ENCODE measurements around the gene FAM216A.
"Not testable (repeated sequence)": the region's sequence is repeated elsewhere in the genome, so short reads cannot be mapped to it uniquely, and the experiment has no call there.

The FAM216A gene

GRCh38 chr12:110498984-110499706 is 30.5 kb downstream of the FAM216A start:
- H3K4me3 ChIP-seq (ENCODE audit: extremely low read depth, insufficient read depth, low read length, poor library complexity, severe bottlenecking), result no peak overlapping the region
- H3K36me3 ChIP-seq (ENCODE audit: control insufficient read depth, insufficient read depth, low read length), result peaks cover 34% of the 10 kb centered on the region
- H3K9me3 ChIP-seq (ENCODE audit: control insufficient read depth, low read length), result peaks cover 7% of the 10 kb centered on the region
- H3K4me1 ChIP-seq (ENCODE audit: control insufficient read depth, insufficient read depth, low read length, poor library complexity, severe bottlenecking), result peaks cover 11% of the 10 kb centered on the region
- no CpG with 5 or more reads among the region's 4 CpGs for WGBS, 2 experiments (ENCODE audit: insufficient coverage in 2 of 2)
- no peak overlapping the region for H3K27ac ChIP-seq (ENCODE audit: low read depth, low read length, severe bottlenecking)

GRCh38 chr12:110501399-110501751 is 32.7 kb downstream of the FAM216A start:
- Histone ChIP-seq H3K9me3 (ENCODE audit: control insufficient read depth, low read length) (peaks cover 7% of the 10 kb centered on the region), H3K4me3 (ENCODE audit: extremely low read depth, insufficient read depth, low read length, poor library complexity, severe bottlenecking) (peak overlapping the region; percentile 89), H3K36me3 (ENCODE audit: control insufficient read depth, insufficient read depth, low read length) (peaks cover 15% of the 10 kb centered on the region), H3K4me1 (ENCODE audit: control insufficient read depth, insufficient read depth, low read length, poor library complexity, severe bottlenecking) (peaks cover 11% of the 10 kb centered on the region), H3K27ac (ENCODE audit: low read depth, low read length, severe bottlenecking) (peak overlapping the region; percentile 41)
- 0 to 1% methylated on average over 7 to 16 of the region's 17 CpGs for WGBS, 2 experiments (ENCODE audit: insufficient coverage in 2 of 2)

- Histone ChIP-seq H3K36me3 (ENCODE audit: control insufficient read depth, insufficient read depth, low read length) (peaks cover 15% of the 10 kb centered on the region), H3K4me1 (ENCODE audit: control insufficient read depth, insufficient read depth, low read length, poor library complexity, severe bottlenecking) (peaks cover 11% of the 10 kb centered on the region), H3K4me3 (ENCODE audit: extremely low read depth, insufficient read depth, low read length, poor library complexity, severe bottlenecking) (peak within 1 kb of the TSS; percentile 89), H3K9me3 (ENCODE audit: control insufficient read depth, low read length) (peaks cover 7% of the 10 kb centered on the region), H3K27ac (ENCODE audit: low read depth, low read length, severe bottlenecking) (peak within 1 kb of the TSS; percentile 41)
- 17 to 25% methylated on average over 31 to 61 of the region's 61 CpGs for WGBS, 2 experiments (ENCODE audit: insufficient coverage in 2 of 2)
Measured at GRCh38 chr12:110501752-110502738, 33.4 kb downstream of the FAM216A start, which contains the start of the genes RAD9B and VPS29. TSS of gene RAD9B (plus strand) at chr12:110502331. CDS start at chr12:110502338, 7 bp downstream. TSS of gene VPS29 (minus strand) at chr12:110502111. CDS start at chr12:110502051, 60 bp downstream.

GRCh38 chr12:110503432-110503831 is 34.8 kb downstream of the FAM216A start:
- Histone ChIP-seq H3K4me1 (ENCODE audit: control insufficient read depth, insufficient read depth, low read length, poor library complexity, severe bottlenecking) (peaks cover 11% of the 10 kb centered on the region), H3K9me3 (ENCODE audit: control insufficient read depth, low read length) (peaks cover 7% of the 10 kb centered on the region), H3K4me3 (ENCODE audit: extremely low read depth, insufficient read depth, low read length, poor library complexity, severe bottlenecking) (no peak overlapping the region), H3K27ac (ENCODE audit: low read depth, low read length, severe bottlenecking) (no peak overlapping the region), H3K36me3 (ENCODE audit: control insufficient read depth, insufficient read depth, low read length) (peaks cover 7% of the 10 kb centered on the region)
- no CpG with 5 or more reads among the region's 1 CpG for WGBS, 2 experiments (ENCODE audit: insufficient coverage in 2 of 2)

GRCh38 chr12:110505332-110505731 is 36.7 kb downstream of the FAM216A start:
- no peak overlapping the region for H3K27ac ChIP-seq (ENCODE audit: low read depth, low read length, severe bottlenecking)
- H3K4me3 ChIP-seq (ENCODE audit: extremely low read depth, insufficient read depth, low read length, poor library complexity, severe bottlenecking), result no peak overlapping the region
- H3K36me3 ChIP-seq (ENCODE audit: control insufficient read depth, insufficient read depth, low read length), result no peaks in the 10 kb centered on the region
- H3K9me3 ChIP-seq (ENCODE audit: control insufficient read depth, low read length), result peaks cover 7% of the 10 kb centered on the region
- no CpG with 5 or more reads among the region's 3 CpGs for WGBS, 2 experiments (ENCODE audit: insufficient coverage in 2 of 2)
- peaks cover 3% of the 10 kb centered on the region for H3K4me1 ChIP-seq (ENCODE audit: control insufficient read depth, insufficient read depth, low read length, poor library complexity, severe bottlenecking)

GRCh38 chr12:110508071-110508586 is 39.5 kb downstream of the FAM216A start:
- H3K9me3 ChIP-seq (ENCODE audit: control insufficient read depth, low read length), result no peaks in the 10 kb centered on the region
- H3K36me3 ChIP-seq (ENCODE audit: control insufficient read depth, insufficient read depth, low read length), result no peaks in the 10 kb centered on the region
- H3K27ac ChIP-seq (ENCODE audit: low read depth, low read length, severe bottlenecking), result no peak overlapping the region
- no CpG with 5 or more reads among the region's 4 CpGs for WGBS, 2 experiments (ENCODE audit: insufficient coverage in 2 of 2)
- H3K4me3 ChIP-seq (ENCODE audit: extremely low read depth, insufficient read depth, low read length, poor library complexity, severe bottlenecking), result no peak overlapping the region
- H3K4me1 ChIP-seq (ENCODE audit: control insufficient read depth, insufficient read depth, low read length, poor library complexity, severe bottlenecking), result no peaks in the 10 kb centered on the region

- H3K36me3 ChIP-seq (ENCODE audit: control insufficient read depth, insufficient read depth, low read length), result no peaks in the 10 kb centered on the region
- 90 to 92% methylated on average over 2 to 3 of the region's 6 CpGs for WGBS, 2 experiments (ENCODE audit: insufficient coverage in 2 of 2)
- H3K27ac ChIP-seq (ENCODE audit: low read depth, low read length, severe bottlenecking), result no peak overlapping the region
Measured at GRCh38 chr12:110513842-110514241, 45.2 kb downstream of the FAM216A start.

GRCh38 chr12:110514363-110514762 is 45.7 kb downstream of the FAM216A start:
- 60% methylated on average over 1 of the region's 1 CpG; no CpG with 5 or more reads in 1 of the 2 experiments for WGBS, 2 experiments (ENCODE audit: insufficient coverage in 2 of 2)
- Histone ChIP-seq H3K4me3 (ENCODE audit: extremely low read depth, insufficient read depth, low read length, poor library complexity, severe bottlenecking) (no peak overlapping the region), H3K36me3 (ENCODE audit: control insufficient read depth, insufficient read depth, low read length) (no peaks in the 10 kb centered on the region), H3K4me1 (ENCODE audit: control insufficient read depth, insufficient read depth, low read length, poor library complexity, severe bottlenecking) (no peaks in the 10 kb centered on the region), H3K9me3 (ENCODE audit: control insufficient read depth, low read length) (no peaks in the 10 kb centered on the region), H3K27ac (ENCODE audit: low read depth, low read length, severe bottlenecking) (no peak overlapping the region)

More at GRCh38 chr12:110513842-110514241, 45.2 kb downstream of the FAM216A start:
- H3K4me3 ChIP-seq (ENCODE audit: extremely low read depth, insufficient read depth, low read length, poor library complexity, severe bottlenecking), result no peak overlapping the region
- no peaks in the 10 kb centered on the region for H3K4me1 ChIP-seq (ENCODE audit: control insufficient read depth, insufficient read depth, low read length, poor library complexity, severe bottlenecking)
- no peaks in the 10 kb centered on the region for H3K9me3 ChIP-seq (ENCODE audit: control insufficient read depth, low read length)

- Histone ChIP-seq H3K27ac (ENCODE audit: low read depth, low read length, severe bottlenecking) (no peak overlapping the region), H3K4me3 (ENCODE audit: extremely low read depth, insufficient read depth, low read length, poor library complexity, severe bottlenecking) (no peak overlapping the region), H3K36me3 (ENCODE audit: control insufficient read depth, insufficient read depth, low read length) (no peaks in the 10 kb centered on the region), H3K9me3 (ENCODE audit: control insufficient read depth, low read length) (no peaks in the 10 kb centered on the region), H3K4me1 (ENCODE audit: control insufficient read depth, insufficient read depth, low read length, poor library complexity, severe bottlenecking) (no peaks in the 10 kb centered on the region)
- 77 to 82% methylated on average over 3 of the region's 3 CpGs for WGBS, 2 experiments (ENCODE audit: insufficient coverage in 2 of 2)
Measured at GRCh38 chr12:110516995-110517394, 48.4 kb downstream of the FAM216A start.

- H3K36me3 ChIP-seq (ENCODE audit: control insufficient read depth, insufficient read depth, low read length); H3K9me3 ChIP-seq (ENCODE audit: control insufficient read depth, low read length); H3K4me3 ChIP-seq (ENCODE audit: extremely low read depth, insufficient read depth, low read length, poor library complexity, severe bottlenecking); H3K4me1 ChIP-seq (ENCODE audit: control insufficient read depth, insufficient read depth, low read length, poor library complexity, severe bottlenecking); H3K27ac ChIP-seq (ENCODE audit: low read depth, low read length, severe bottlenecking): not testable (repeated sequence)
- 92 to 95% methylated on average over 7 to 8 of the region's 8 CpGs for WGBS, 2 experiments (ENCODE audit: insufficient coverage in 2 of 2)
Measured at GRCh38 chr12:110518014-110518413, 49.4 kb downstream of the FAM216A start.
